ENCODE results near the gene SUCLG2. TPM values are rescaled to one million over a fixed set of nuclear protein-coding genes. Genes with fewer than 3 reads are reported as not detected.

Gene SUCLG2
- total RNA-seq, 1 donor, result 56.8 TPM

DNA sequence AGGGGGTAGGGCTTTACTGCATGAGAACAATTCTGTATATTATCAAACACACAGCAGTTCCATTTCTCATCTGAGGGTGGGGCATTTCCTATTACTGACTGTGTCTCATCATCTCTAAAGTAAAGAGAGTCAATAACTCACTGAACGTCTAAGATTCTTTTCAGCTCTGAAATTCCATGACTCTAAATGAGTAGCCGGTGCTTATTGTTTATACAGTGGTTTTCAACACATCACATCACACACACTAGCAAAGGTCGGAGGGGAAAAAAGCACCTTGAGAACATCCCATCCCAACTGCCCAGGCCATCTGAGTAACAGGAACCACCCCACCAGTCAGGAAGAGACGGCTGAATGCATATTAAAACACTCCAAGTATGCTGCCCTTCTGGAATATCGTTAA is 196.0 kb downstream of the SUCLG2 start:
- H3K4me3 ChIP-seq (ENCODE audit: insufficient read depth, low read length), result no peak overlapping the region
- peak; percentile 50 for DNase-seq (ENCODE audit: insufficient read length, low spot score, missing footprints)

DNA sequence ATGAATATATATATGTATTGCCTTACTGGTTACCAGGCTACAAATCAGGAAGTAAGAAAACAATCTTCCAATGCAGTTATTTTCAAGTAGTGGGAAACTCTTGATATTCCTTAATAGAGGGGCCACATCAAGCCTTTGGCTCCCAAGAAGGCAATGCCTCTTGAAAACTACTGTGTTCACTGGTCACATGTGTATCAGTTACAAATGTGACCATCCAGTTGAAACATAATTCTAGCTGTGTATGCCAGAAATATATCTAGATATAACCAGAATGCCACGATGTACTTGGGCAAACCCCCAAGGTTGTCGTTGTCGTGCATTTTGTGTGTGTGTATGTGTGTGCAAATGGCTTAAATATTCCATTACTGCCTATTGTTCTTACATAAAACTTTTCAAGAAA is 200.8 kb downstream of the SUCLG2 start:
- Histone ChIP-seq H3K27me3 (ENCODE audit: insufficient read depth, low read length) (no peaks in the 10 kb centered on the region), H3K27ac (ENCODE audit: low read depth, low read length) (no peak overlapping the region), H4K20me1 (ENCODE audit: insufficient read depth, low read length) (no peaks in the 10 kb centered on the region), H3K4me3 (ENCODE audit: insufficient read depth, low read length) (no peak overlapping the region), H3K36me3 (ENCODE audit: insufficient read depth, low read length) (no peaks in the 10 kb centered on the region), H3K79me2 (ENCODE audit: insufficient read depth, low read length) (no peaks in the 10 kb centered on the region), H2AFZ (ENCODE audit: low read length) (no peak overlapping the region), H3K9me3 (ENCODE audit: low read depth, low read length) (no peaks in the 10 kb centered on the region), H3K4me1 (ENCODE audit: insufficient read depth, low read length) (no peaks in the 10 kb centered on the region), H3K4me2 (ENCODE audit: insufficient read depth, low read length) (no peak overlapping the region)
- TF ChIP-seq, protein P1, sequence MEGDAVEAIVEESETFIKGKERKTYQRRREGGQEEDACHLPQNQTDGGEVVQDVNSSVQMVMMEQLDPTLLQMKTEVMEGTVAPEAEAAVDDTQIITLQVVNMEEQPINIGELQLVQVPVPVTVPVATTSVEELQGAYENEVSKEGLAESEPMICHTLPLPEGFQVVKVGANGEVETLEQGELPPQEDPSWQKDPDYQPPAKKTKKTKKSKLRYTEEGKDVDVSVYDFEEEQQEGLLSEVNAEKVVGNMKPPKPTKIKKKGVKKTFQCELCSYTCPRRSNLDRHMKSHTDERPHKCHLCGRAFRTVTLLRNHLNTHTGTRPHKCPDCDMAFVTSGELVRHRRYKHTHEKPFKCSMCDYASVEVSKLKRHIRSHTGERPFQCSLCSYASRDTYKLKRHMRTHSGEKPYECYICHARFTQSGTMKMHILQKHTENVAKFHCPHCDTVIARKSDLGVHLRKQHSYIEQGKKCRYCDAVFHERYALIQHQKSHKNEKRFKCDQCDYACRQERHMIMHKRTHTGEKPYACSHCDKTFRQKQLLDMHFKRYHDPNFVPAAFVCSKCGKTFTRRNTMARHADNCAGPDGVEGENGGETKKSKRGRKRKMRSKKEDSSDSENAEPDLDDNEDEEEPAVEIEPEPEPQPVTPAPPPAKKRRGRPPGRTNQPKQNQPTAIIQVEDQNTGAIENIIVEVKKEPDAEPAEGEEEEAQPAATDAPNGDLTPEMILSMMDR (IDR thresholded peaks at IDR 0.05; ENCODE audit: extremely low read depth, low read depth, low read length), result no peak
- no peak for DNase-seq (ENCODE audit: insufficient read length, low spot score, missing footprints)

More for the DNA sequence above, 196.0 kb downstream of the SUCLG2 start:
- H4K20me1 ChIP-seq (ENCODE audit: insufficient read depth, low read length), result no peaks in the 10 kb centered on the region
- no peak overlapping the region for H3K27ac ChIP-seq (ENCODE audit: low read depth, low read length)
- peaks cover 10% of the 10 kb centered on the region for H3K4me1 ChIP-seq (ENCODE audit: insufficient read depth, low read length)
- TF ChIP-seq, protein P1 (IDR thresholded peaks at IDR 0.05; ENCODE audit: extremely low read depth, low read depth, low read length), result peak; percentile 15
- H3K4me2 ChIP-seq (ENCODE audit: insufficient read depth, low read length), result no peak overlapping the region
- H3K9me3 ChIP-seq (ENCODE audit: low read depth, low read length), result no peaks in the 10 kb centered on the region
- no peaks in the 10 kb centered on the region for H3K36me3 ChIP-seq (ENCODE audit: insufficient read depth, low read length)
- H3K27me3 ChIP-seq (ENCODE audit: insufficient read depth, low read length), result no peaks in the 10 kb centered on the region
- no peaks in the 10 kb centered on the region for H3K79me2 ChIP-seq (ENCODE audit: insufficient read depth, low read length)
- H2AFZ ChIP-seq (ENCODE audit: low read length), result no peak overlapping the region

DNA sequence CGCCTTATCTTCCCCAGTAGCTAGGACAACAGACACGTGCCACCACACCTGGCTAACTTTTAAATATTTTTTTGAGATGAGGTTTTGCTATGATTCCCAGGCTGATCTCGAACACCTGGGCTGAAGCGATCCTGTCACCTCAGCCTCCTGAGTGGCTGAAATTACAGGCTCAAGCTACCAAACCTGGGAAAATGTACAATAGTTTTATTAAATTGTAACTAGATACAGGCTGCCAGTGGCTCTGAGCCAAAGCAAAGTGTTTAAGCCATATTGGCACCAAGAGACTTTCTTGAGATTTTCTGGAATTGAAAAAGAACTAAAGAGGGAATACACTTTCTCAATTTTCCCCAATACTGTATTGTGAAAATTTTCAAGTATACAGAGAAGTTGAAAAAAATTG is 204.3 kb downstream of the SUCLG2 start:
- no peaks in the 10 kb centered on the region for H3K79me2 ChIP-seq (ENCODE audit: insufficient read depth, low read length)
- H3K4me1 ChIP-seq (ENCODE audit: insufficient read depth, low read length), result no peaks in the 10 kb centered on the region

DNA sequence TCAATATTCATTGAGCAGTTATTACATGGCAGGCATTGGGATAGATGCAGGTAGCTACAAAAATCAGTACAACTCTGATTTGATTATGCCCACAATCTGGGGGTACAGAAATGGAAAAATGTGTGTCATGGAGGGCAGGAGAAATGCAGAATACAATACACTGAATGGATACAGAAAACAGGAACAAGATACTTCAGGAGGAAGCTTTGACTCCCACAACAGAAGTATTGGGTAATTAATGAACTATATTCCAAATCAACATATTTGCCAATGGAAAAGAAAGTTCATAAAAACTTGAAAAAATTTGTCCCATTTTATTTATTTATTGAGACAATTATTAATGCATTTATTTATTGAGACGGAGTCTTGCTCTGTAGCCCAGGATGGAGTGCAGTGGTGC is 207.0 kb downstream of the SUCLG2 start:
- no peak for DNase-seq (ENCODE audit: insufficient read length, low spot score, missing footprints)
- no peaks in the 10 kb centered on the region for H3K79me2 ChIP-seq (ENCODE audit: insufficient read depth, low read length)
- H3K9me3 ChIP-seq (ENCODE audit: low read depth, low read length), result no peaks in the 10 kb centered on the region
- H3K27me3 ChIP-seq (ENCODE audit: insufficient read depth, low read length), result no peaks in the 10 kb centered on the region
- H3K4me2 ChIP-seq (ENCODE audit: insufficient read depth, low read length), result no peak overlapping the region
- no peak overlapping the region for H3K27ac ChIP-seq (ENCODE audit: low read depth, low read length)
- no peaks in the 10 kb centered on the region for H4K20me1 ChIP-seq (ENCODE audit: insufficient read depth, low read length)
- no peak overlapping the region for H3K4me3 ChIP-seq (ENCODE audit: insufficient read depth, low read length)
- H3K36me3 ChIP-seq (ENCODE audit: insufficient read depth, low read length), result no peaks in the 10 kb centered on the region
- no peak overlapping the region for H2AFZ ChIP-seq (ENCODE audit: low read length)
- no peaks in the 10 kb centered on the region for H3K4me1 ChIP-seq (ENCODE audit: insufficient read depth, low read length)
- TF ChIP-seq, protein P1 (IDR thresholded peaks at IDR 0.05; ENCODE audit: extremely low read depth, low read depth, low read length), result no peak

More for the DNA sequence above, 204.3 kb downstream of the SUCLG2 start:
- TF ChIP-seq, protein P1 (IDR thresholded peaks at IDR 0.05; ENCODE audit: extremely low read depth, low read depth, low read length), result no peak
- no peaks in the 10 kb centered on the region for H4K20me1 ChIP-seq (ENCODE audit: insufficient read depth, low read length)
- no peak for DNase-seq (ENCODE audit: insufficient read length, low spot score, missing footprints)
- H3K27ac ChIP-seq (ENCODE audit: low read depth, low read length), result no peak overlapping the region
- no peak overlapping the region for H3K4me2 ChIP-seq (ENCODE audit: insufficient read depth, low read length)
- H3K36me3 ChIP-seq (ENCODE audit: insufficient read depth, low read length), result no peaks in the 10 kb centered on the region
- no peak overlapping the region for H2AFZ ChIP-seq (ENCODE audit: low read length)
- H3K9me3 ChIP-seq (ENCODE audit: low read depth, low read length), result no peaks in the 10 kb centered on the region
- H3K4me3 ChIP-seq (ENCODE audit: insufficient read depth, low read length), result no peak overlapping the region
- no peaks in the 10 kb centered on the region for H3K27me3 ChIP-seq (ENCODE audit: insufficient read depth, low read length)
